GM12878 (cell line): ENCODE measurements around the gene GNAI2. TPM values are rescaled to one million over a fixed set of nuclear protein-coding genes. Genes with fewer than 3 reads are reported as not detected.

ENCODE experiments used
- ATAC-seq: fragments of 200-7000 bp; cut with Tn5 transposase; 3 replicates; pipeline ENCODE4 v1.9.1; 2020; ENCODE audit warnings: mild to moderate bottlenecking, moderate library complexity
- BruUV-seq: library from RNA; stranded (reverse); fragments of 400-500 nt; replicated peaks from 2 replicates; lab custom pipeline; 2021; lab: Mats Ljungman, UMichigan
- CTCF ChIA-PET: fragments of 300-600 bp; sonication (Branson Sonifier 250); formaldehyde crosslinking; extraction: SDS; loops from one replicate; lab custom pipeline; 2021; ENCODE audit warnings: inconsistent platforms; lab: Yijun Ruan, JAX
- POLR2A ChIA-PET: fragments of 350-600 bp; formaldehyde crosslinking; extraction: SDS; loops from one replicate; lab custom pipeline; 2021; ENCODE audit warnings: inconsistent platforms; lab: Charles Lee
- RAD21 ChIA-PET: fragments of 300-600 bp; sonication (Branson Sonifier 250); formaldehyde crosslinking; loops from one replicate; lab custom pipeline; 2023; ENCODE audit warnings: antibody characterized with exemption; ENCODE audit not compliant: unreplicated experiment; lab: Charles Lee
- SMC1A ChIA-PET: fragments of 300-600 bp; sonication (Branson Sonifier 250); formaldehyde crosslinking; loops from one replicate; lab custom pipeline; 2023; ENCODE audit not compliant: unreplicated experiment, uncharacterized antibody; lab: Charles Lee
- DNase-seq: peaks from one replicate; pipeline ENCODE4 v3.0.0-alpha.2; 2011; ENCODE audit warnings: low read depth, low spot score
- FAIRE-seq: peaks from 3 replicates; lab custom pipeline; 2011; peaks lifted over from hg19 to GRCh38; lab: Jason Lieb, UNC
- H2AFZ ChIP-seq: 2 replicates; pipeline ENCODE4 v1.6.0; 2011; ENCODE audit warnings: low read depth, low read length, control low read depth; ENCODE audit not compliant: control insufficient read depth
- H3K27ac ChIP-seq: 2 replicates; pipeline ENCODE4 v1.5.1; 2011; ENCODE audit warnings: control low read depth; ENCODE audit not compliant: control insufficient read depth, insufficient read depth
- H3K27me3 ChIP-seq, 2 experiments: replicated peaks in 1 of 2; 2 replicates each; pipeline versions ENCODE4 v1.6.0 to v1.6.1; 2011; ENCODE audit warnings: low read length in 1 of 2; ENCODE audit not compliant: control insufficient read depth in 2 of 2, insufficient read depth in 2 of 2
- H3K36me3 ChIP-seq, 2 experiments: 2 replicates each; pipeline ENCODE4 v1.5.1; 2011; ENCODE audit warnings: low read length in 1 of 2; ENCODE audit not compliant: control insufficient read depth in 2 of 2, insufficient read depth in 2 of 2
- H3K4me1 ChIP-seq: 2 replicates; pipeline ENCODE4 v1.6.1; 2011; ENCODE audit warnings: mild to moderate bottlenecking, low read length, moderate library complexity, mixed read lengths; ENCODE audit not compliant: control insufficient read depth, insufficient read depth
- H3K4me2 ChIP-seq: 2 replicates; pipeline ENCODE4 v1.6.0; 2011; ENCODE audit warnings: control low read depth; ENCODE audit not compliant: control insufficient read depth, insufficient read depth
- H3K4me3 ChIP-seq: fragments of 200-600 bp; sonication (generic); 2 replicates; pipeline ENCODE4 v1.5.1; 2016
- H3K79me2 ChIP-seq: 2 replicates; pipeline ENCODE4 v1.6.0; 2011; ENCODE audit warnings: low read length; ENCODE audit not compliant: control insufficient read depth, insufficient read depth
- H3K9ac ChIP-seq: 2 replicates; pipeline ENCODE4 v1.8.0; 2011; ENCODE audit warnings: low read length, control low read depth, mixed read lengths; ENCODE audit not compliant: control insufficient read depth, insufficient read depth
- H3K9me3 ChIP-seq: replicated peaks from 3 replicates; pipeline ENCODE4 v1.5.1; 2011; ENCODE audit warnings: mild to moderate bottlenecking, low read length; ENCODE audit not compliant: control insufficient read depth, insufficient read depth
- H4K20me1 ChIP-seq: 2 replicates; pipeline ENCODE4 v1.6.0; 2011; ENCODE audit not compliant: control insufficient read depth, insufficient read depth
- E4F1 ChIP-seq: fragments of 450-650 bp; IDR thresholded peaks from 2 replicates; pipeline ENCODE4 v1.6.1; 2018; ENCODE audit warnings: borderline replicate concordance, mild to moderate bottlenecking; ENCODE audit not compliant: partially characterized antibody
- EGR1 ChIP-seq, 2 experiments: IDR thresholded peaks; 1 replicate in 1 of 2; 2 replicates in 1 of 2; pipeline ENCODE4 v1.6.1; 2011 to 2012; ENCODE audit warnings: low read depth in 2 of 2, low read length in 2 of 2, borderline replicate concordance in 1 of 2, mild to moderate bottlenecking in 1 of 2, moderate library complexity in 1 of 2
- FOS ChIP-seq: IDR thresholded peaks from 3 replicates; pipeline ENCODE4 v1.6.1; 2011; ENCODE audit warnings: borderline replicate concordance; ENCODE audit not compliant: insufficient read length; ENCODE audit errors: extremely low read depth
- LARP7 ChIP-seq: fragments of 450-650 bp; IDR thresholded peaks from 2 replicates; pipeline ENCODE4 v1.6.1; 2017; ENCODE audit warnings: mild to moderate bottlenecking
- POLR2A ChIP-seq: IDR thresholded peaks from 2 replicates; pipeline ENCODE4 v1.6.1; 2011; ENCODE audit warnings: low read depth, mild to moderate bottlenecking, low read length
- SREBF2 ChIP-seq: IDR thresholded peaks from 2 replicates; pipeline ENCODE4 v1.6.1; 2012; ENCODE audit warnings: mild to moderate bottlenecking, low read length
- TAF1 ChIP-seq: IDR thresholded peaks from 2 replicates; pipeline ENCODE4 v1.6.1; 2011; ENCODE audit warnings: mild to moderate bottlenecking, low read depth, low read length, borderline replicate concordance
- WGBS: methylation state at CpG from one replicate; pipeline ENCODE4 v1.1.6; 2016; ENCODE audit warnings: low lambda C conversion rate; ENCODE audit not compliant: insufficient replicate concordance, insufficient coverage; ENCODE audit errors: missing lambda C conversion rate; 5-methylcytosine and 5-hydroxymethylcytosine counted together
- in situ Hi-C: fragments of 300-500 bp; cut with MboI; formaldehyde crosslinking; loops from 9 replicates; pipeline ENCODE4 v1.14.3; 2018; ENCODE audit warnings: mixed read lengths
- intact Hi-C: fragments of 100-400 bp; cut with micrococcal nuclease; formaldehyde crosslinking; loops from one replicate; pipeline ENCODE4 v1.14.2; 2022; ENCODE audit not compliant: unreplicated experiment
- polyA plus RNA-seq, 11 experiments: library from polyadenylated mRNA; depleted of rRNA in 4 of 11; unstranded in 6 of 11; stranded (reverse) in 5 of 11; fragments of >200 nt; fragmentation: Nextera tagmentation in 4 of 11; fragmentation: Illumina TruSeq in 1 of 11; extraction: Ambion mirVana in 4 of 11; extraction: Trizol in 1 of 11; gene quantifications; 1 replicate in 1 of 11; 2 replicates in 10 of 11; pipeline versions ENCODE4 v1.2.1 to v1.2.3, GENCODE V29; 2011 to 2016; ENCODE audit warnings: inconsistent platforms in 2 of 11, missing spikeins in 2 of 11, low read depth in 1 of 11
- total RNA-seq, 4 experiments: library from RNA; depleted of rRNA in 3 of 4; stranded (reverse); fragments of >200 nt in 3 of 4; fragmentation: Illumina TruSeq in 1 of 4; extraction: Trizol in 1 of 4; gene quantifications; 2 replicates each; pipeline versions ENCODE4 v1.2.1 to v1.2.3, GENCODE V29; 2013 to 2021

The GNAI2 gene
- total and polyA plus RNA-seq, 10 of the 15 experiments (the other 5 are each of a cell fraction or from before 2014, with no cell fraction given), result 5.0 to 346 (median 237) TPM

- RAD21 ChIA-PET, result no interaction called here
- H3K9ac ChIP-seq, result no peak overlapping the region
- SMC1A ChIA-PET, result no interaction called here
- H4K20me1 ChIP-seq, result no peaks in the 10 kb centered on the region
- WGBS, result 87% methylated on average over 22 of the region's 22 CpGs
- no peak for FAIRE-seq
- POLR2A ChIA-PET, result interaction anchor here (1.1 kb wide), 1 partner anchor 43 kb away, joined by 3 read pairs; no protein-coding TSS in a partner anchor
- H3K4me3 ChIP-seq, result no peak overlapping the region
- peaks cover 7% of the 10 kb centered on the region for H3K4me1 ChIP-seq
- H3K9me3 ChIP-seq, result no peaks in the 10 kb centered on the region
- H3K79me2 ChIP-seq, result peaks cover 21% of the 10 kb centered on the region
- intact Hi-C loops, result loop anchor here (5.0 kb wide), 1 partner anchor 43 kb away; no protein-coding TSS in a partner anchor
- no peak for ATAC-seq
- H3K36me3 ChIP-seq, result peaks cover 0 to 5% of the 10 kb centered on the region in 2 experiments; a peak in 2 of 4 replicates
- no peak overlapping the region for H3K27ac ChIP-seq
- no peak for DNase-seq
- H2AFZ ChIP-seq, result no peak overlapping the region
- CTCF ChIA-PET, result interaction anchor here (0.6 kb wide), 1 partner anchor 68 kb away, joined by 3 read pairs; no protein-coding TSS in a partner anchor
- TF ChIP-seq LARP7 (no peak), POLR2A (0 out of 2 replicates have a peak, but pooled peaks have one; percentile 20), TAF1 (no peak)
- TF ChIP-seq, all 136 proteins: peak for 1
- H3K4me2 ChIP-seq, result no peak overlapping the region
- BruUV-seq, result no TSS peak
- in situ Hi-C loops, result no loop called here
- no peaks in the 10 kb centered on the region for H3K27me3 ChIP-seq
Measured at GRCh38 chr3:50294492-50295403, 58.7 kb downstream of the GNAI2 start.

- RAD21 ChIA-PET, result no interaction called here
- H3K27ac ChIP-seq, result no peak overlapping the region
- in situ Hi-C loops (no loop called here), intact Hi-C loops (loop anchor here (5.0 kb wide), 1 partner anchor 42 kb away; no protein-coding TSS in a partner anchor)
- ATAC-seq (no peak), FAIRE-seq (no peak), DNase-seq (no peak)
- H3K4me3 ChIP-seq, result no peak overlapping the region
- peaks cover 4% of the 10 kb centered on the region for H3K4me1 ChIP-seq
- POLR2A ChIA-PET, result interaction anchor here (1.1 kb wide), 1 partner anchor 42 kb away, joined by 3 read pairs; no protein-coding TSS in a partner anchor
- BruUV-seq, result no TSS peak
- no peaks in the 10 kb centered on the region for H3K9me3 ChIP-seq
- H4K20me1 ChIP-seq, result no peaks in the 10 kb centered on the region
- H2AFZ ChIP-seq, result no peak overlapping the region
- 72% methylated on average over 8 of the region's 8 CpGs for WGBS
- no peak overlapping the region for H3K9ac ChIP-seq
- no peaks in the 10 kb centered on the region for H3K36me3 ChIP-seq
- no peak overlapping the region for H3K4me2 ChIP-seq
- H3K79me2 ChIP-seq, result peaks cover 15% of the 10 kb centered on the region
- CTCF ChIA-PET, result interaction anchor here (0.6 kb wide), 1 partner anchor 69 kb away, joined by 3 read pairs; no protein-coding TSS in a partner anchor
- H3K27me3 ChIP-seq, result no peaks in the 10 kb centered on the region
- SMC1A ChIA-PET, result no interaction called here
- TF ChIP-seq FOS, result no peak
- TF ChIP-seq E4F1, result no peak
- no peak for TF ChIP-seq EGR1 (IDR thresholded peaks at IDR 0.05; ENCODE audit: borderline replicate concordance in 1 of 2, low read depth in 2 of 2, low read length in 2 of 2)
- TF ChIP-seq SREBF2, result no peak
Measured at GRCh38 chr3:50295553-50296431, 59.8 kb downstream of the GNAI2 start.
